Jurkat, Clone E6-1 (cell line): ENCODE results near the gene CGN.
"Not testable (repeated sequence)": the region's sequence is repeated elsewhere in the genome, so short reads cannot be mapped to it uniquely, and the experiment has no call there.

Source experiments
- DNase-seq: peaks from one replicate; pipeline ENCODE4 v3.0.0-alpha.2; 2011; ENCODE audit warnings: low read depth, low spot score
- H3K4me3 ChIP-seq: 2 replicates; pipeline ENCODE4 v1.5.1; 2011; ENCODE audit warnings: mild to moderate bottlenecking, low read length, control low read depth, moderate library complexity

The CGN gene

DNA sequence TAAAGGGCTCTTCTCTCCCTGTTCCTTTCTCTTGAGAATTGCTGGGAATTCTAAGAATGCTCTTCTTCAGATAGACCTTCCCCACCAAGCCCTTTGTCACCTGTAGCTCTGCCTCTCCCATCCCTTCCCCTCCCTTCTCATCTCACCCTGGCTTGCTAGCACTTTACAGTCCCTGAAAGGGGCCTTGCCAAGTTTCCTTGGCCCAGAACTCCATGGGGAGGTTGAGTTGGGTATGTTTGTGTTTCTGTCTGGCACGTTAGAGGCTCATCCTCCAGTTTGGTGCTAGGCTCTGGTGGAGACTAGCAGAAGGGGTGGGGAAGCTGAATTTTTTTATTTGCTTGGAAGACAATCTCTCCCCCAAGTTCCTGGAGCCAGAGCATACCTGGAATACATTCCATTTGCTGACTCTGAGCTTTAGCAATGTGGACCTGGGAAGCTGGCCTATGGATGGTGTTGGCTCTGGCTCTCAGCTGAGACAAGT is 4.9 kb downstream of the CGN start:
- no peak overlapping the region for H3K4me3 ChIP-seq
- no peak for DNase-seq

DNA sequence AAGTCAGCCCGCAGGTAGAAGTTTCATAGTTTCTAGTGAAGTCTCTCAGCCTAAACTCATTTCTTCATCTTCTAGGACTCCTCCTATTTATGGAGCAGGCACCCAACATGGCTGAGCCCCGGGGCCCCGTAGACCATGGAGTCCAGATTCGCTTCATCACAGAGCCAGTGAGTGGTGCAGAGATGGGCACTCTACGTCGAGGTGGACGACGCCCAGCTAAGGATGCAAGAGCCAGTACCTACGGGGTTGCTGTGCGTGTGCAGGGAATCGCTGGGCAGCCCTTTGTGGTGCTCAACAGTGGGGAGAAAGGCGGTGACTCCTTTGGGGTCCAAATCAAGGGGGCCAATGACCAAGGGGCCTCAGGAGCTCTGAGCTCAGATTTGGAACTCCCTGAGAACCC is 7.2 kb downstream of the CGN start:
- H3K4me3 ChIP-seq, result no peak overlapping the region
- DNase-seq, result no peak

DNA sequence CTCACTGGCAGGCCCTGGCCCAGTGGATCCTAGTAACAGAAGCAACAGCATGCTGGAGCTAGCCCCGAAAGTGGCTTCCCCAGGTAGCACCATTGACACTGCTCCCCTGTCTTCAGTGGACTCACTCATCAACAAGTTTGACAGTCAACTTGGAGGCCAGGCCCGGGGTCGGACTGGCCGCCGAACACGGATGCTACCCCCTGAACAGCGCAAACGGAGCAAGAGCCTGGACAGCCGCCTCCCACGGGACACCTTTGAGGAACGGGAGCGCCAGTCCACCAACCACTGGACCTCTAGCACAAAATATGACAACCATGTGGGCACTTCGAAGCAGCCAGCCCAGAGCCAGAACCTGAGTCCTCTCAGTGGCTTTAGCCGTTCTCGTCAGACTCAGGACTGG is 7.7 kb downstream of the CGN start:
- no peak overlapping the region for H3K4me3 ChIP-seq
- DNase-seq, result no peak

DNA sequence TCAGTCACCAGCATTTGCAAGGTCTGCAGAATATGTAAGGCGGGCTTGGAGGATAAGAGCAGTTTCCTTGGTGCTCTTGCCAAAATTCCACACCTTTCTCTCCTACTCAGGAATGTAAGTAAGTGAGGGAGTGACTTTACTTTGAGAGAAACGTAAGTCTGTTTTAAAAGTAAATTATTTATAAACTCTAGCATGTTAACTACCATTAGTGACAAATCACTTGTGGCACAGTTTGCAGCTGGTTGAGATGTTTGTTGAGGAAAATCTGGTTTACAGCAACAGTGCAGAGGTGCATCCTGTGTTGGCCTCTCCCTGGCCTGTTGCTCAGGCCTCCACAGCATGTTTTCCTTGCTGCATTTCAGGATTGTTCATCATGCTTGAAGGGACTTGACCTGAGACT is 8.5 kb downstream of the CGN start:
- DNase-seq, result no peak
- no peak overlapping the region for H3K4me3 ChIP-seq

DNA sequence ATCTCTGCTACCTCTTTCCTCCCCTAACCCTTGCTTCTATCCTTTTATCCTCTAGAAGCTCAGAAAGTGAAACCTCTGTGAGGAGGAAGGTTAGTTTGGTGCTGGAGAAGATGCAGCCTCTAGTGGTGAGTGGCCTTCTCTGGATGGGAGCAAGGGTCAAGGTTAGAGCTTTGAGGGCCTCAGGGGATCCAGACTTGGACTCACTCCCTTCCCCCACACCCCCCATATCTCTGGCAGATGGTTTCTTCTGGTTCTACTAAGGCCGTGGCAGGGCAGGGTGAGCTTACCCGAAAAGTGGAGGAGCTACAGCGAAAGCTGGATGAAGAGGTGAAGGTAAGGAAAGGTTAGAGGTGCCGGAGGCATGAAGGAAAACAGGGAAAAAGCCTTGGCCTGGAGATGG is 9.2 kb downstream of the CGN start:
- DNase-seq, result no peak
- no peak overlapping the region for H3K4me3 ChIP-seq

DNA sequence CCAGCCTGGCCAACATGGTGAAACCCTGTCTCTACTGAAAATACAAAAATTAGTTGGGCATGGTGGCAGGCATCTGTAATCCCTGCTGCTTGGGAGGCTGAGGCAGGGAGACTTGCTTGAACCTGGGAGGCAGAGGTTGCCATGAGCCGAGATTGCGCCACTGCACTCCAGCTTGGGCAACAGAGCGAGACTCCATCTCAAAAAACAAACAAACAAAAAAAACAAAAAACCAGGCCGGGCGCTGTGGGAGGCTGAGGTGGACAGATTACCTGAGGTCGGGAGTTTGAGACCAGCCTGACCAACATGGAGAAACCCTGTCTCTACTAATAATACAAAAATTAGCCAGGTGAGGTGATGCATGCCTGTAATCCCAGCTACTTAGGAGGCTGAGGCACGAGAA is 11.2 kb downstream of the CGN start:
- not testable (repeated sequence) for DNase-seq, H3K4me3 ChIP-seq

DNA sequence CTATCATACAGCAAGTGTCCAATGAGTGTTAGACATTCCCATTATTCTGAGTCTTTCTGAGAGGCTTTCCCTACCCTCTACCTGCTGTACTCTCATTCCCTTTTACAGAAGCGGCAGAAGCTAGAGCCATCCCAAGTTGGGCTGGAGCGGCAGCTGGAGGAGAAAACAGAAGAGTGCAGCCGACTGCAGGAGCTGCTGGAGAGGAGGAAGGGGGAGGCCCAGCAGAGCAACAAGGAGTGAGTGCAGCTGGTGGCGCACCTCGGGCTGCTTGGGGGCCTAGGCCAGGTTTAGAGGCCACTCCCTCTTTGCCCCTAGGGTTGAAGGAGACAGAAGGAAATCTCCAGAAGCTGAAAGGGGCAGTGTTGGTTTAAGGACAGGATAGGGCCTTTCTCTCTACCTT is 12.1 kb downstream of the CGN start:
- no peak for DNase-seq
- no peak overlapping the region for H3K4me3 ChIP-seq

DNA sequence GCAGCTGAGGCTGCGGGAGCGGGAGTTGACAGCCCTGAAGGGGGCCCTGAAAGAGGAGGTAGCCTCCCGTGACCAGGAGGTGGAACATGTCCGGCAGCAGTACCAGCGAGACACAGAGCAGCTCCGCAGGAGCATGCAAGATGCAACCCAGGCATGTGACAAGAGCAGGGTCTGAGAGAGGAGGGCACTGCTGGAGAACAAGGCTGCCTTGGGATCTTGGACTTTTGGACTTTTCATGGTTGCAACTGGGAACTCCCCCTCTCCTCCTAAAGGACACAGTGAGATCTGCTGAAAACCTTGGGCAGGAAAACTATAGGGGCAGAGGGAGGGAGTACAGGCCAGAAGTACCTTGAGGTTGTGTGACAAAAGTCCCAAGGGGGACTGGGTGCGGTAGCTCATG is 13.5 kb downstream of the CGN start:
- no peak overlapping the region for H3K4me3 ChIP-seq
- no peak for DNase-seq

DNA sequence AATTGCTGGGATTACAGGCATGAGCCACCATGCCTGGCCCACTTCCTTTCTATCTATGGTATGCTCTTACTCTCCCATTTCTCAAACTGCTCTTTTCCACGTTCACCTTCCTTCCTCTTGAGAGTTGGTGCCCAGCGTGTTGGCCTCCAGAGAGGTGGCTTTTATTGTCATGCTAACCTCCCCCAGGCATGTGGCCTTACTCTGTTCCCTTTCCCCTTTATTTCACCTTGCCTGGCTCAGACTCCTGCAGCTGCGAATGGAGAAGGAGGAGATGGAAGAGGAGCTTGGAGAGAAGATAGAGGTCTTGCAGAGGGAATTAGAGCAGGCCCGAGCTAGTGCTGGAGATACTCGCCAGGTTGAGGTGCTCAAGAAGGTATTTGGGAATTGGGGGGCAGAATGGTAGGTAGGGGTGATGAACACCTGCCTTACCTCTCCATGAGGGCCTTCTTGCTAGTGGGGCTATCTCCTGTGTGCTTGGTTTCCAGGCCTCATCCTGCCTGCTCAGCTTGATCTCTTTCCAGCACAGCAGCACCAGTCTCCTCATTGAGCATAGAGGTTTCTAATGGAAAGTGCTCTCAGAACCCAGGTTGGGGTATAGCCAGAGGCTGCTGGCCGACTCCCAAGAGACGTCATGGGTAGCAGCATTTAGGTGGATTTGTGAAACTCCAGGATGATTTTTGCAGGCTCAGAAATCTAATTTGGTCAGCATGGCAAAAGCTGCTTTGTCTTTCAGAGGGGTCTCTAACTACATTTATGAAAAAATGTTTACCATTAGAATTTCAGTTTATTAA is 15.7 kb downstream of the CGN start:
- H3K4me3 ChIP-seq, result no peak overlapping the region
- no peak for DNase-seq

DNA sequence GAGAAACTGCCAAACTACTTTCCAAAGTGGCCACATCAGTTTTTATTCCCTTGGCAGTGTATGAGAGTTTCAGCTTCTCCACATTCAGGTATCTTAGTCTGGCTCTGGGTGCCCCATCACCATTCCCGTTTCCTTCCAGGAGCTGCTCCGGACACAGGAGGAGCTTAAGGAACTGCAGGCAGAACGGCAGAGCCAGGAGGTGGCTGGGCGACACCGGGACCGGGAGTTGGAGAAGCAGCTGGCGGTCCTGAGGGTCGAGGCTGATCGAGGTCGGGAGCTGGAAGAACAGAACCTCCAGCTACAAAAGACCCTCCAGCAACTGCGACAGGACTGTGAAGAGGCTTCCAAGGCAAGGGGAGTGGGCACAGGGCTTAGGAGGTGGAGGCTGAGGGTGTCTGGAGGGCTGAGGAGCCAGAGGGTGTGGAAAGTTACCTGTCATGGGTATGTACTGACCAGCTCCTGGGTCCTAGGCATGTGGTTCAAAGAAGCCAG is 18.1 kb downstream of the CGN start:
- DNase-seq, result no peak
- H3K4me3 ChIP-seq, result no peak overlapping the region

DNA sequence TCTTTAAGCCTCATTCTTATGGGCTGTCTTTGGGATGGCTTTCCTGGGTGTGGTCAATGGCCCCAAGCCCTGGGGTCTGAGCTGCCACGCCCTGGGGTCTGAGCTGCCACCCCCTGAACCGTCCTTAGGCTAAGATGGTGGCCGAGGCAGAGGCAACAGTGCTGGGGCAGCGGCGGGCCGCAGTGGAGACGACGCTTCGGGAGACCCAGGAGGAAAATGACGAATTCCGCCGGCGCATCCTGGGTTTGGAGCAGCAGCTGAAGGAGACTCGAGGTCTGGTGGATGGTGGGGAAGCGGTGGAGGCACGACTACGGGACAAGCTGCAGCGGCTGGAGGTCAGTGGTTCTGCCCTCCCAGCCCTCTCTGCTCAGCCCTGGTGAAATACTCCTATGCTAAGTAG is 18.6 kb downstream of the CGN start:
- H3K4me3 ChIP-seq, result no peak overlapping the region
- no peak for DNase-seq

DNA sequence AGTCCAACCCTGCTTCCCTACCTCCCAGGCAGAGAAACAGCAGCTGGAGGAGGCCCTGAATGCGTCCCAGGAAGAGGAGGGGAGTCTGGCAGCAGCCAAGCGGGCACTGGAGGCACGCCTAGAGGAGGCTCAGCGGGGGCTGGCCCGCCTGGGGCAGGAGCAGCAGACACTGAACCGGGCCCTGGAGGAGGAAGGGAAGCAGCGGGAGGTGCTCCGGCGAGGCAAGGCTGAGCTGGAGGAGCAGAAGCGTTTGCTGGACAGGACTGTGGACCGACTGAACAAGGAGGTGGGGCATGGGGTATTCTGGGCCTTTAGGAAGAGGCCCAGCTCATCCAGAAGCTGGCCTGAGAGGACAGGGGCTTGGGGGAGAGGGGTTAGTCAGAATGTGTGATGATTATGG is 19.3 kb downstream of the CGN start:
- DNase-seq, result no peak
- no peak overlapping the region for H3K4me3 ChIP-seq

DNA sequence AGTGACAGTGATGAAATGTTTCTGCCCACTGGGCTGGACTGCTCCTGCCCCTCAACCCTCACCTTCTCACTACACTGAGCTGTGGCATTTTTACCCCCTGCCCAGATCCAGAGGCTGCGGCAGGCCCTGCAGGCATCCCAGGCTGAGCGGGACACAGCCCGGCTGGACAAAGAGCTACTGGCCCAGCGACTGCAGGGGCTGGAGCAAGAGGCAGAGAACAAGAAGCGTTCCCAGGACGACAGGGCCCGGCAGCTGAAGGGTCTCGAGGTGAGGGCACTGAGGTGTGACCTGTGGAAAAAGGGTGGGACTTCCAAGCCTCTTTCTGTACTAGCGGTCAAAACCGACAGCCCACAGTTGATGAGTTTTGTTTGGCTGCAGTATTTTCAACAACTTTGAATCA is 22.7 kb downstream of the CGN start:
- DNase-seq, result no peak
- no peak overlapping the region for H3K4me3 ChIP-seq

DNA sequence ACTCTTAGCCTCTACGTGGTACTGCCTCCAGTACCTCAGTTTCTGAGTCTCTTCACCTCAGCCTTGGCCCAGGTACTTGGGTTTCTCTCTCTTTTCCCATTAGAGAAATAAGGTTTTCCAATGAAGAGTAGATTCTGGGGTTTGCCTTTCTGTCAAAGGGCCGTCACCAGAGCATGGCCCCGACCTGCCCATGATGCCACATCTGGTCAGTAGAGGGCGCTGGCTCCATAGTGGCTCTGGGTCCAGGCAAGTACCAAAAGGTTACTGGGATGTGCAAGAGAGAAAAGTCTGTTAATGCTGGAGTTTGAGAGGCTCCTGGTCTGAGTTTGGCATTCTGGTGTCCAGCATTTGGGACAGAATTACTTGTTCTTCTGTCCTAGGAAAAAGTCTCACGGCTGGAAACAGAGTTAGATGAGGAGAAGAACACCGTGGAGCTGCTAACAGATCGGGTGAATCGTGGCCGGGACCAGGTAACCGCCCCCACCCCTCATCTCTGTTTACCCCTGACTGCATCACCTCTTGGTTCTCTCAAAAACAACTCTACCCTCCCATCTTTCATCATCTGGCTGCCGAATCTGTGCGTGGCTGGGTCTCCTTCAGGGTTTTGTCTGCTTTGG is 23.6 kb downstream of the CGN start:
- DNase-seq, result peak; percentile 24
- no peak overlapping the region for H3K4me3 ChIP-seq

DNA sequence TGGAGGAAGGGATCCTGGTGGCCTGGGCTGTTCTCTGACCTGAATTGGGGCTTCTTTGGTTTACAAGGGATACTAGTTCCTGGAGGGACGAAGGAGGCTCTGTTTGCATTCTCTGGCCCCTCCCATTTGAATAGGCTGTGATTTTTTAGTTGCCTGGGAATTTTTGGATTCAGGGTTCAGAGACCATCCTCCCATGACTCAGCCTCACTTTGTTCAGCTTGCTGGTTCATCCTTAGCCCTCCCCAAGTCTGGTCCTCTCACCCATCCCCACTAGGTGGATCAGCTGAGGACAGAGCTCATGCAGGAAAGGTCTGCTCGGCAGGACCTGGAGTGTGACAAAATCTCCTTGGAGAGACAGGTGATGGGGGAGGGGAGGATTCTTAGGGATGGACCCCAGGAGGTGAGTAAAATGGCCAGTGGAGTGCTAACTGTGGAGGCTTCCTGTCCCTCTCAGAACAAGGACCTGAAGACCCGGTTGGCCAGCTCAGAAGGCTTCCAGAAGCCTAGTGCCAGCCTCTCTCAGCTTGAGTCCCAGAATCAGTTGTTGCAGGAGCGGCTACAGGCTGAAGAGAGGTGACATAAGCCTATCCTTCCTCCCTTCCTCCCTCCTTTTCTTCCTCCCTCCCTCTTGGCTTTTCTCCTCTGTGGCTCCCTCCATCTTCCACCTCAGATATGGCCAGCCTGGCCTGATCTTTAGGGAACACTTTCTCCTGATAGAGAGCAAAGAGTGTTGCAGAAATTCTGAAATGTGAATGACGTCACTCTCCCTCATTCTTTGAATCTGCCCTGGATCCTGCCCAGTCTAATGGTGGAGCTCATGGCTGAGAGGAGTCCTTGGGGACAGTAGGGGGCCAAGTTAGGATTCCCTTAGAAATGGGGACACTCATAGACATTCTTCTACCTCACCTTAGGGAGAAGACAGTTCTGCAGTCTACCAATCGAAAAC is 24.4 kb downstream of the CGN start:
- no peak overlapping the region for H3K4me3 ChIP-seq
- DNase-seq, result no peak

DNA sequence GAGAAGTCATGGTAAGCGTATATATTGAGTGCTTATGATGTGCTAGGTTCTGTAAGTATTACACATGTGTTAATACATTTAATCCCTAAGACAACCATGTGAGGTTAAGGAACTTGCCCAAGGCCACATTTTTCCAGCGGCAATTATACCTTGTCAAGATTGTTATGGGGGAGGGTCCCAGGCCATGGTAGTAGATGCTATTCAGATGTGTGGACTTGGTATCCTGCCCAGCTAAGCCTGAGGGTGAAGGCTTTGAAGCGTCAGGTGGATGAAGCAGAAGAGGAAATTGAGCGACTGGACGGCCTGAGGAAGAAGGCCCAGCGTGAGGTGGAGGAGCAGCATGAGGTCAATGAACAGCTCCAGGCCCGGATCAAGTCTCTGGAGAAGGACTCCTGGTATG is 25.3 kb downstream of the CGN start:
- H3K4me3 ChIP-seq, result no peak overlapping the region

DNA sequence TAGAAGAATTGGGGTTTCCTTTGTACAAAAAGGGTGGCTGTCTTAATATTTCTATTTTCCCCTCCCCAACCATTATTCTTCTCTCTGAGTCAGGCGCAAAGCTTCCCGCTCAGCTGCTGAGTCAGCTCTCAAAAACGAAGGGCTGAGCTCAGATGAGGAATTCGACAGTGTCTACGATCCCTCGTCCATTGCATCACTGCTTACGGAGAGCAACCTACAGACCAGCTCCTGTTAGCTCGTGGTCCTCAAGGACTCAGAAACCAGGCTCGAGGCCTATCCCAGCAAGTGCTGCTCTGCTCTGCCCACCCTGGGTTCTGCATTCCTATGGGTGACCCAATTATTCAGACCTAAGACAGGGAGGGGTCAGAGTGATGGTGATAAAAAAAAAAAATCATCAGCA is 25.9 kb downstream of the CGN start:
- H3K4me3 ChIP-seq, result no peak overlapping the region
- no peak for DNase-seq

More for the DNA sequence above, 25.3 kb downstream of the CGN start:
- DNase-seq, result no peak

DNA sequence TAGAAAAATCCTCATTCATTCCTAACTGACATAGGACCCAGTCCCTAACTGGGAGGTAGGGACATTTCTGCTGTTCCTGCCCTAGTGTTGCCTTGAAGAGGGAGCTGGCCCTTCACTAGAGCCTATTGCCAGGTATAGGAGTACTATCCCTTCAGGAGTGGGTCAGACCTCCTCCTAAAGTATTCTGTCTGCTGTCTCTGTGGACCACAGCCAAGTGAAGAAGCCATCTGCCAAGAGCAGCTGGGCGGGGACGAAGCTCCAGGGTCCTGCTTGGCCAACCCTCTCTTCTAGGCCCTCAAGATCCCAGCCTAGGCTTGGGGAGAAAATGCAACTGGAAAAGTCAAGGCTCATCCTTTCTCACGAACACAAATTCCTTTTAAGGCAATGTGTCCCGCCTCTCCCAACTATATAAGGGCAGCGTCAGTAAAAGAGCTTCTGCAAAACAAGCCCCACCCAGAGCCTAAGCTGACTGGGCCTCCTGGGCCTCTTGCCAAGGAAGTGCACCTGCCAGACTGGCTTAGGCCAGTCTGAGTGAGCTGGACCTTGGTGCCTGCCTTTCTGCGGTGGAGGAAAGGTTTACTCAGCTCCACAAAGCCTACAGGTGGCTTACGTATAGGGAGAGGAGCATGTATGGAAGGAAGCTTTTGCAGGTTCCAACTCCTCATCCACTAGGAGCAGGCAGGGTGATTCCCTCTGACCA is 28.3 kb downstream of the CGN start:
- DNase-seq, result peak; percentile 18
- H3K4me3 ChIP-seq, result peak overlapping the region; percentile 53
